Right atrium auricular region (tissue), 2 donors: ENCODE data around the gene MORN1. TPM values are rescaled to one million over a fixed set of nuclear protein-coding genes. Genes with fewer than 3 reads are reported as not detected.

Source experiments
- DNase-seq: peaks from one replicate; pipeline ENCODE4 v3.0.0-alpha.2; 2019; ENCODE audit warnings: low spot score
- H3K27ac ChIP-seq, 2 donors: fragments of 200-600 bp; sonication (generic); 1 replicate in 1 of 2; 2 replicates in 1 of 2; pipeline ENCODE4 v1.5.1; 2016 to 2019
- H3K27me3 ChIP-seq, 2 donors: fragments of 200-600 bp; sonication (generic); one replicate each; pipeline versions ENCODE4 v1.5.1 to v1.6.0; 2017 to 2019
- H3K36me3 ChIP-seq: fragments of 200-600 bp; sonication (generic); one replicate; pipeline ENCODE4 v1.5.1; 2016
- H3K4me1 ChIP-seq, 2 donors: fragments of 200-600 bp; sonication (generic); one replicate each; pipeline versions ENCODE4 v1.5.1 to v1.6.0; 2017 to 2019
- H3K4me3 ChIP-seq, 2 donors: fragments of 200-600 bp; sonication (generic); 1 replicate in 1 of 2; 2 replicates in 1 of 2; pipeline ENCODE4 v1.5.1; 2017 to 2019; ENCODE audit warnings: mild to moderate bottlenecking in 1 of 2, moderate library complexity in 1 of 2
- H3K9me3 ChIP-seq, 2 donors: fragments of 200-600 bp; sonication (generic); one replicate each; pipeline ENCODE4 v1.5.1; 2019
- total RNA-seq, 2 donors: library from RNA; depleted of rRNA; stranded (reverse); fragments of >200 nt; gene quantifications; one replicate each; pipeline ENCODE4 v1.1.0, GENCODE V29; 2016
- TF ChIP-seq, protein P1 (sequence below), 2 donors: fragments of 200-600 bp; sonication (generic); IDR thresholded peaks; one replicate each; pipeline ENCODE4 v1.5.1; 2019; ENCODE audit warnings: antibody characterized with exemption in 2 of 2

The MORN1 gene
- total RNA-seq, 2 donors from 2014 or later: 2.2 to 3.8 TPM

DNA sequence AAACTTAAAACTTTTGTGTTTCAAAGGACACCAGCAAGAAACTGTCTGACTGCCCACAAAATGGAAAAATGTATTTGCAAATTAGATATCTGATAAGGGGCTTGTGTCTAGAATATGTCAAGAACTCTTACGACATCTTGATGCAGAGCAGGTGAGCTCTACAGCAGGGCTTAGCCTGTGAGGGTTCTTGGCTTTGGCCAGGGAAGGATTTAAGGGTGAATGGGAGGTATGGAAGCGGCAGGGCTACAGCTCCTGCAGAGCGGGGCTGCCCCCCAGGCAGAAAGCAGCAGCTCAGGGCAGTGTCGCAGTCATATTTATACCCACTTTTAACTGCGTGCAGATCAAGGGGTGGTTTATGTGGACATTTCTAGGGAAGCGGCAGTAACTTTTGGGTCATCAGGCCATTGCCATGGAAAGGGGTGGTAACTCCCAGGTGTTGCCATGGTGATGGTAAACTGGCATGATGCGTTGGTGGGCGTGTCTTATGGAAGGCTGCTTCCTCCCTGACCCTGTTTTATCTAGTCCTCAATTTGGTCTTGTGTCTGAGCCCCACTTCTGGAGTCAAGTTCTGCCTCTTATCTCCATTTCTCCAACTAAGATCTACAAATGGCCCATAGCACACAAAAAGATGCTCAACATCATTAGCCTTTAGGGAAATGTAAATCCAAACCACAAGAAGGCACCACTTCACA is 23.2 kb downstream of the MORN1 start:
- TF ChIP-seq, protein P1, sequence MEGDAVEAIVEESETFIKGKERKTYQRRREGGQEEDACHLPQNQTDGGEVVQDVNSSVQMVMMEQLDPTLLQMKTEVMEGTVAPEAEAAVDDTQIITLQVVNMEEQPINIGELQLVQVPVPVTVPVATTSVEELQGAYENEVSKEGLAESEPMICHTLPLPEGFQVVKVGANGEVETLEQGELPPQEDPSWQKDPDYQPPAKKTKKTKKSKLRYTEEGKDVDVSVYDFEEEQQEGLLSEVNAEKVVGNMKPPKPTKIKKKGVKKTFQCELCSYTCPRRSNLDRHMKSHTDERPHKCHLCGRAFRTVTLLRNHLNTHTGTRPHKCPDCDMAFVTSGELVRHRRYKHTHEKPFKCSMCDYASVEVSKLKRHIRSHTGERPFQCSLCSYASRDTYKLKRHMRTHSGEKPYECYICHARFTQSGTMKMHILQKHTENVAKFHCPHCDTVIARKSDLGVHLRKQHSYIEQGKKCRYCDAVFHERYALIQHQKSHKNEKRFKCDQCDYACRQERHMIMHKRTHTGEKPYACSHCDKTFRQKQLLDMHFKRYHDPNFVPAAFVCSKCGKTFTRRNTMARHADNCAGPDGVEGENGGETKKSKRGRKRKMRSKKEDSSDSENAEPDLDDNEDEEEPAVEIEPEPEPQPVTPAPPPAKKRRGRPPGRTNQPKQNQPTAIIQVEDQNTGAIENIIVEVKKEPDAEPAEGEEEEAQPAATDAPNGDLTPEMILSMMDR (IDR thresholded peaks at IDR 0.05): no peak
- H3K9me3 ChIP-seq: no peaks in the 10 kb centered on the region
- no peaks in the 10 kb centered on the region for H3K27me3 ChIP-seq
- no peak overlapping the region for H3K4me3 ChIP-seq
- no peaks in the 10 kb centered on the region for H3K4me1 ChIP-seq
- no peaks in the 10 kb centered on the region for H3K36me3 ChIP-seq
- no peak overlapping the region for H3K27ac ChIP-seq
- no peak for DNase-seq

DNA sequence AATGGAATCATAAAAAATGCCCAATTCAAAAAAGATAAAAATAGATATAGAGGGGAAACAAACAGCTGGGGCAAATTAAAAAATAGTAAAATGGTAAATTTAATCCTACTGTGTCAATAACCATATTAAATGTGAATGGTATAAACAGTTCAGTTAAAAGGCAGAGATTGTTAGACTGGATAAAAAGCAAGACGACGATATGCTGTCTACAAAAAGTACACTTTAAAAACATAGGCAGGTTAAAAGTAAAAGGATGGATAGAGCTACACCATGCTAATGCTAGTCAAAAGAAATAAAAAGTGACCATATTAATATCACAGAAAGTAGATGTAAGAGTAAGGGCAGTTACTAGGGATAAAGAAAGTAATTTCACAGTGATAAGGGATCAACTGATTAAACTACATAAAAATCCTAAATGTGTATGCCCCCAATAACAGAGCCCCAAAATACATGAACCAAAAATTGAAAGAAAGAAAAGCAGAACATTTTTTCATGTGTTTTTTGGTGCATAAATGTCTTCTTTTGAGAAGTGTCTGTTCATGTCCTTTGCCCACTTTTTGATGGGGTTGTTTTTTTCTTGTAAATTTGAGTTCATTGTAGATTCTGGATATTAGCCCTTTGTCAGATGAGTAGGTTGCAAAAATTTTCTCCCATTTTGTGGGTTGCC is 27.4 kb downstream of the MORN1 start:
- Histone ChIP-seq H3K36me3 (no peaks in the 10 kb centered on the region), H3K27ac (no peak overlapping the region), H3K4me3 (no peak overlapping the region), H3K27me3 (no peaks in the 10 kb centered on the region), H3K4me1 (no peaks in the 10 kb centered on the region), H3K9me3 (no peaks in the 10 kb centered on the region)
- TF ChIP-seq, protein P1 (IDR thresholded peaks at IDR 0.05): no peak
- no peak for DNase-seq

DNA sequence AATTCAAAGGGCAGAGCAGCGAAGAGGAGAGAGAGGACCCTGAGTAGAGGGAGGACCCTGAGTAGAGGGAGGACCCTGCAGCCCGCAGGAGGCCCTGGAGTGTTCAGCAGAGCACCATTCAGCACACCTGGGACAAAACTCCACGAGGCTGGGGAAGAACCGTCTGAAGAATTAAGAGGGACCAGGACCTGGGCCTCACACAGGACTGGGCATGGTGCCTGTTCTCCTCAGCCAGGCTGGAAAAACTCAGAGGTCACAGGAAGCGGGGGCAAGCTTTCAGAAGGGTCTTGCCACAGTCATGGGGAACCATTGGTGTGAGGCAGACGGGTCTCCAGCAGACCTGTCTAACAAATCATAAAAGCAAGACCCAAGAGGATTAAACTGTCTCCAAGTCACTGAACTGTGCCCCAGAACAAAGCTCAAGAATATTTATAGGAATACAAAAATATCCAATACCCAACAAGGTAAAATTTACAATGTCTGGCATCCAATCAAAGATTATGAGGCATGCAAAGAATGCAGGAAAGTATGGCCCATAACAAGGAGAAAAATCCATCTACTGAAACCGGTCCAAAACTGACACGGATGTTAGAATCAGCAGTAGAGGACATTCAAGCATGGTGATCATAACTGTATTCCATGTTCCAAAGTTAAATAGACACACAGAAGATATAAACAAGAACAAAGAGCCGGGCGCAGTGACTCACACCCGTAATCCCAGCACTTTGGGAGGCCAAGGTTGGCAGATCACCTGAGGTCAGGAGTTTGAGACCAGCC is 30.6 kb downstream of the MORN1 start:
- Histone ChIP-seq H3K36me3 (no peaks in the 10 kb centered on the region), H3K9me3 (no peaks in the 10 kb centered on the region), H3K4me3 (no peak overlapping the region), H3K4me1 (no peaks in the 10 kb centered on the region), H3K27me3 (no peaks in the 10 kb centered on the region), H3K27ac (no peak overlapping the region)
- TF ChIP-seq, protein P1 (IDR thresholded peaks at IDR 0.05): no peak
- DNase-seq: no peak

DNA sequence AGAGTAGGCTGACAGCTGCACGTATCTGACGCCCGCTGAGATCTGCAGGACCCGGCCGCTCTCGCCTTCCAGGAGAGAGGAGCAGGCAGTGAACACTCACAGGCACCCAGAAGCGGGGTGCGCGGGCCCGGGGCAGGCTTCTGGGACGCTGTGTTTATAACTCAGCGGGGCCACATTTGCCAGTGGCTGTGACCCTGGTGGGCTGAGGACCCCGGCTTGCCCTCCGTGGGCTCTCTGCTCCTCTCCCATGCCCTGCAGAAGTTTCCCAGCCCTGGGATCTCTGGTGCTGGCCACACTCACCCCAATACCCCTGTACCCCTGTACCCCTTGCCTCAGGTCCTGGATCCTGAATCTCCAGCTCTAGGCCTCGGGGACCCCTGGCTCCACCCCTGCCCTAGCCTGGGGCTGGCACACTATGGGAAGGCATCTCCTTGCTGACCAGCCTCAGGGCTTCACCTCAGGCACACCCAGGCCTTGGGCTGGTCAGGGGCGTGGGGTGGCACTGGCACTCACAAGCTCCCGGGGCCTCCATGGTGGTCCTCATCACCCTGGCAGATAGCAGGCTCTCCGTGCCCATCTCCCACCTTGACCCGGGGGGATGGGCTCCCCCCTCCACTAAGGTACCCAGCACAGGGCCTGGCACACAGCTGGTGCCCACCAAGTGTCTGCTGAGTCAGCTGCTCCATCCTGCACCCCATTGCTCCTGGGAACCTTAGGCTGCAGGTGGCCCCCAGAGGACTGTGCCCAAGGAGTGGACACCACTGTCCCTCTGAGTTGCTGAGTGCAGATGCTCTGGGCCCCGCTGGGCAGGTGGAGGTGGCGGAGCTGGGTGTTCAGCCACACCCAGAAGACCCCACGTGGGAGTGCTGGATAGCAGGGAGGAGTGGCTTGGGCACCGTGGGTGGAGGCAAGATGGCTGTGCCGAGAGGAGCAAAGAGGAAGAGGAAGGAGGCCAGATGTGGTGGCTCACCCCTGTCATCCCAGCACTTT is 32.4 kb downstream of the MORN1 start:
- Histone ChIP-seq H3K4me3 (no peak overlapping the region), H3K9me3 (no peaks in the 10 kb centered on the region), H3K4me1 (no peaks in the 10 kb centered on the region), H3K27ac (no peak overlapping the region), H3K27me3 (no peaks in the 10 kb centered on the region), H3K36me3 (no peaks in the 10 kb centered on the region)
- no peak for DNase-seq
- TF ChIP-seq, protein P1 (IDR thresholded peaks at IDR 0.05): no peak

DNA sequence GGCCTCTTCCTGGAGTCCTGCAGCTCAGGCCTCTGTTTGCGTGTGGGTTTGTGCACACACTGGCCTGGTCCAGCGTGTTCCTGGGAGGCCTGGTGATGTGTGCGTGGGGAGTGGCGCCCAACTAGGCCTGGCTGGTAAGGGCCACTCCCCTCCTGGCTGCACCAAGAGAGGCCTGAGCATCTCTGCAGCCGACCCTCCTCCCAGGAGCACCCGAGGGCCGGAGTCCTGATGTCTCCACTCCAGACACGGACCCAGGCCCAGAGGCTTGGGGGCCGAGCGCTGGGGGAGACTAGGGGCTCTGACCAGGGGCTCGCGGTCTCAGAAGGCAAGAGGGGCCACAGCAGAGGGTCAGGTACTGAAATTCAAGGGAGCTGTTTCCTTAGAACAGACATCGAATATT is 33.3 kb downstream of the MORN1 start:
- TF ChIP-seq, protein P1 (IDR thresholded peaks at IDR 0.05): no peak
- DNase-seq: no peak
- no peaks in the 10 kb centered on the region for H3K27me3 ChIP-seq
- no peak overlapping the region for H3K4me3 ChIP-seq
- H3K9me3 ChIP-seq: no peaks in the 10 kb centered on the region
- no peak overlapping the region for H3K27ac ChIP-seq
- H3K36me3 ChIP-seq: no peaks in the 10 kb centered on the region
- peaks cover 0 to 6% of the 10 kb centered on the region in 2 donors for H3K4me1 ChIP-seq
